Inferior parietal cortex (tissue), 1 donor: ENCODE measurements around the gene SLIT2.
A peak's percentile ranks its signal among the peaks of the same experiment; 100 is the strongest.

ENCODE experiments used
- DNase-seq: peaks from one replicate; pipeline ENCODE4 v3.0.0-alpha.2; 2016; ENCODE audit errors: extremely low spot score

The SLIT2 gene

GRCh38 chr4:20299515-20299914 is 47.8 kb downstream of the SLIT2 start:
- peak; percentile 52 for DNase-seq

- DNase-seq: no peak
Observed at GRCh38 chr4:20301161-20301560, 49.5 kb downstream of the SLIT2 start.
